Endothelial cell of umbilical vein (primary cell): ENCODE results near the gene INTS12. TPM values are rescaled to one million over a fixed set of nuclear protein-coding genes. Genes with fewer than 3 reads are reported as not detected.
A peak's percentile ranks its signal among the peaks of the same experiment; 100 is the strongest.

Experiments used
- BruUV-seq: library from RNA; stranded (reverse); fragments of 400-500 nt; replicated peaks from 2 replicates; lab custom pipeline; 2021; lab: Mats Ljungman, UMichigan
- CTCF ChIA-PET: fragments of 300-600, 350-600 bp; sonication (Branson Sonifier 250); formaldehyde crosslinking; loops from one replicate; lab custom pipeline; 2021; ENCODE audit warnings: antibody characterized with exemption, inconsistent platforms; lab: Charles Lee
- POLR2A ChIA-PET: fragments of 300-600, 350-600 bp; sonication (Branson Sonifier 250); formaldehyde crosslinking; loops from one replicate; lab custom pipeline; 2021; ENCODE audit warnings: antibody characterized with exemption, inconsistent platforms; lab: Charles Lee
- DNase-seq: peaks from one replicate; pipeline ENCODE4 v3.0.0-alpha.2; 2011; ENCODE audit warnings: low read depth, low spot score
- FAIRE-seq: peaks from 2 replicates; lab custom pipeline; 2011; peaks lifted over from hg19 to GRCh38; lab: Jason Lieb, UNC
- H2AFZ ChIP-seq: 2 replicates; pipeline ENCODE4 v1.6.0; 2012; ENCODE audit warnings: low read depth, low read length, control low read depth, inconsistent platforms
- H3K27ac ChIP-seq: 2 replicates; pipeline ENCODE4 v1.5.1; 2011; ENCODE audit warnings: low read depth, mild to moderate bottlenecking, control low read depth, low read length, moderate library complexity; ENCODE audit not compliant: insufficient read depth
- H3K27me3 ChIP-seq, 2 experiments: 2 replicates each; pipeline versions ENCODE4 v1.6.0 to v1.6.1; 2011; ENCODE audit warnings: low read length in 2 of 2, mixed read lengths in 1 of 2; ENCODE audit not compliant: control insufficient read depth in 2 of 2, insufficient read depth in 2 of 2
- H3K36me3 ChIP-seq, 2 experiments: 2 replicates in 1 of 2; 3 replicates in 1 of 2; pipeline ENCODE4 v1.5.1; 2011; ENCODE audit warnings: low read length in 2 of 2, mild to moderate bottlenecking in 1 of 2, moderate library complexity in 1 of 2; ENCODE audit not compliant: control insufficient read depth in 2 of 2, insufficient read depth in 2 of 2; ENCODE audit errors: extremely low read depth in 1 of 2
- H3K4me1 ChIP-seq: 3 replicates; pipeline ENCODE4 v1.5.1; 2011; ENCODE audit warnings: mild to moderate bottlenecking, low read length; ENCODE audit not compliant: control insufficient read depth, insufficient read depth; ENCODE audit errors: extremely low read depth
- H3K4me2 ChIP-seq: 2 replicates; pipeline ENCODE4 v1.6.1; 2011; ENCODE audit warnings: low read length, control low read depth, mixed read lengths; ENCODE audit not compliant: insufficient read depth
- H3K4me3 ChIP-seq, 3 experiments: fragments of 200-600 bp in 1 of 3; sonication (generic), shearing (Covaris generic) in 1 of 3; replicated peaks in 1 of 3; 2 replicates each; pipeline ENCODE4 v1.5.1; 2011 to 2016; ENCODE audit warnings: control low read depth in 3 of 3, low read length in 3 of 3, mild to moderate bottlenecking in 2 of 3, inconsistent platforms in 1 of 3, low read depth in 1 of 3, moderate library complexity in 1 of 3; ENCODE audit not compliant: insufficient read depth in 1 of 3
- H3K79me2 ChIP-seq: 2 replicates; pipeline ENCODE4 v1.6.0; 2012; ENCODE audit warnings: low read length, inconsistent platforms; ENCODE audit not compliant: control insufficient read depth, insufficient read depth
- H3K9ac ChIP-seq: replicated peaks from 2 replicates; pipeline ENCODE3; 2011; ENCODE audit warnings: low read length, control low read depth; ENCODE audit not compliant: insufficient read depth; ENCODE audit errors: extremely low read depth
- H3K9me1 ChIP-seq: replicated peaks from 3 replicates; pipeline ENCODE4 v1.6.0; 2011; ENCODE audit warnings: mild to moderate bottlenecking, low read length; ENCODE audit not compliant: control insufficient read depth, insufficient read depth; ENCODE audit errors: extremely low read depth
- H3K9me3 ChIP-seq: replicated peaks from 2 replicates; pipeline ENCODE4 v1.5.1; 2012; ENCODE audit warnings: low read length, inconsistent platforms; ENCODE audit not compliant: control insufficient read depth, insufficient read depth
- H4K20me1 ChIP-seq: replicated peaks from 2 replicates; pipeline ENCODE3; 2011; ENCODE audit warnings: mild to moderate bottlenecking, low read length; ENCODE audit not compliant: control insufficient read depth, insufficient read depth; ENCODE audit errors: extremely low read depth
- GATA2 ChIP-seq: IDR thresholded peaks from 2 replicates; pipeline ENCODE4 v1.7.0; 2011; ENCODE audit warnings: low read depth, mild to moderate bottlenecking, moderate library complexity, mixed read lengths, low read length; ENCODE audit not compliant: insufficient read length, insufficient read depth
- JUN ChIP-seq: IDR thresholded peaks from 2 replicates; pipeline ENCODE4 v1.6.1; 2011; ENCODE audit warnings: borderline replicate concordance, low read depth; ENCODE audit not compliant: insufficient read length, insufficient read depth
- POLR2A ChIP-seq: IDR thresholded peaks from 2 replicates; pipeline ENCODE4 v1.6.1; 2012; ENCODE audit warnings: low read depth, mild to moderate bottlenecking, control low read depth, low read length
- POLR2AphosphoS5 ChIP-seq: IDR thresholded peaks from 2 replicates; pipeline ENCODE4 v1.6.1; 2012; ENCODE audit warnings: low read depth, mild to moderate bottlenecking, control low read depth, low read length, moderate library complexity; ENCODE audit not compliant: insufficient read depth
- dilution Hi-C: fragments of 300-500 bp; cut with MboI; formaldehyde crosslinking; loops from one replicate; pipeline ENCODE4 v1.15.0; 2019; ENCODE audit warnings: low sequenced_read_pairs; ENCODE audit not compliant: extremely low pct_ligation_motif_present
- intact Hi-C: fragments of 100-400 bp; cut with micrococcal nuclease; formaldehyde crosslinking; loops from one replicate; pipeline ENCODE4 v1.10.0; 2022
- polyA plus RNA-seq, 4 experiments: library from polyadenylated mRNA; depleted of rRNA in 3 of 4; stranded (reverse) in 3 of 4; unstranded in 1 of 4; fragments of >200 nt; gene quantifications; 2 replicates each; pipeline versions ENCODE4 v1.2.1 to v1.2.3, GENCODE V29; 2011 to 2012; ENCODE audit warnings: missing spikeins in 1 of 4
- total RNA-seq: library from RNA; stranded (reverse); gene quantifications from 2 replicates; pipeline ENCODE4 v1.2.3, GENCODE V29; 2021

INTS12 gene
- total and polyA plus RNA-seq, 2 donors (not counting 3 experiments of a cell fraction or from before 2014, with no cell fraction given) = 19.7 to 20.9 TPM

GRCh38 chr4:105712766-105713165, 4.3 kb upstream of the INTS12 start:
- peaks cover 11% of the 10 kb centered on the region for H3K4me1 ChIP-seq
- H3K79me2 ChIP-seq = peaks cover 23% of the 10 kb centered on the region
- no peak overlapping the region for H3K4me2 ChIP-seq
- H4K20me1 ChIP-seq = no peaks in the 10 kb centered on the region
- BruUV-seq = no TSS peak
- intact Hi-C loops = loop anchor here (10.0 kb wide), 1 partner anchor 352 kb away; no protein-coding TSS in a partner anchor
- peak overlapping the region; percentile 27 for H2AFZ ChIP-seq
- no peaks in the 10 kb centered on the region for H3K9me1 ChIP-seq
- H3K27ac ChIP-seq = no peak overlapping the region
- H3K36me3 ChIP-seq = no peaks in the 10 kb centered on the region
- no peak for DNase-seq
- no peak overlapping the region for H3K4me3 ChIP-seq
- no peaks in the 10 kb centered on the region for H3K27me3 ChIP-seq
- dilution Hi-C loops = no loop called here
- no peak for TF ChIP-seq JUN
- CTCF ChIA-PET = interaction anchor here (1.4 to 4.0 kb wide), 2 partner anchors 14 to 192 kb away, joined by 3 to 10 read pairs; no protein-coding TSS in a partner anchor
- no peaks in the 10 kb centered on the region for H3K9me3 ChIP-seq
- POLR2A ChIA-PET = no interaction called here
- no peak overlapping the region for H3K9ac ChIP-seq
- FAIRE-seq = no peak

DNA sequence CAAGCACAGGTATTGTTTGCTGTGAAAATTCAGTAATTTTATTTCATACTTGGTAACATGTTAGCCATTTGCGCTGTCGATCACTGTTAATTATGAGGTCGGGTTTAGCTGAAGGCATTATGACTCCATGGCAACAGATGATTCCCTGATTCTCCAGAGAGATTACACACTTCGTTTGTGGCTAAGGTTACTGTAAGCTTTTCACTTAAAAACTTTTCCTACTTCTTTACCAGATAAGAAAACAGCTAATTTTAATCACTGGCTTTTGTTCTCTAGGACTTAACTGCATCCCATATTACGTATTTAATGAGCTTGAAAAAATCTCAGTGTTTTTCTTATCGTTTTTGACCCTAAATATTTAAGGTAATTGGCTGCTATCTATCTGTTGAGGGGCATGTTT, 2.2 kb upstream of the INTS12 start:
- Histone ChIP-seq H3K27me3 (no peaks in the 10 kb centered on the region), H3K4me1 (peaks cover 16% of the 10 kb centered on the region), H4K20me1 (no peaks in the 10 kb centered on the region), H3K9me1 (no peaks in the 10 kb centered on the region), H3K4me2 (no peak overlapping the region), H3K9me3 (no peaks in the 10 kb centered on the region), H3K79me2 (peaks cover 42% of the 10 kb centered on the region), H3K9ac (no peak overlapping the region), H3K4me3 (no peak overlapping the region), H3K36me3 (no peaks in the 10 kb centered on the region), H3K27ac (no peak overlapping the region), H2AFZ (no peak overlapping the region)
- ChIA-PET CTCF (interaction anchor here (0.7 to 4.0 kb wide), 4 partner anchors 11 to 1211 kb away, joined by 3 to 10 read pairs (median 3); no protein-coding TSS in a partner anchor), POLR2A (no interaction called here)
- FAIRE-seq (no peak), DNase-seq (no peak)
- no TSS peak for BruUV-seq
- intact Hi-C loops (loop anchor here (10.0 kb wide), 1 partner anchor 354 kb away; no protein-coding TSS in a partner anchor), dilution Hi-C loops (no loop called here)
- TF ChIP-seq POLR2AphosphoS5 = no peak
- no peak for TF ChIP-seq GATA2
- no peak for TF ChIP-seq JUN
- no peak for TF ChIP-seq POLR2A
